PC-3 (cell line): ENCODE measurements around the gene VTI1A. TPM values are rescaled to one million over a fixed set of nuclear protein-coding genes. Genes with fewer than 3 reads are reported as not detected.

ENCODE experiments used
- ATAC-seq: fragments of 200-7000 bp; cut with Tn5 transposase; 2 replicates; pipeline ENCODE4 v1.9.1; 2020; ENCODE audit warnings: mild to moderate bottlenecking, moderate library complexity
- BruUV-seq: library from RNA; stranded (reverse); fragments of 400-500 nt; replicated peaks from 2 replicates; lab custom pipeline; 2021; lab: Mats Ljungman, UMichigan
- CTCF ChIA-PET: fragments of 300-600 bp; sonication (Branson Sonifier 250); formaldehyde crosslinking; loops from one replicate; lab custom pipeline; 2022; ENCODE audit warnings: antibody characterized with exemption; lab: Charles Lee
- POLR2A ChIA-PET: fragments of 300-600 bp; sonication (Branson Sonifier 250); formaldehyde crosslinking; loops from one replicate; lab custom pipeline; 2022; ENCODE audit warnings: antibody characterized with exemption; ENCODE audit not compliant: unreplicated experiment; lab: Charles Lee
- DNase-seq: peaks from one replicate; pipeline ENCODE4 v3.0.0-alpha.2; 2015
- H2AFZ ChIP-seq: fragments of 300-600 bp; sonication (generic); 2 replicates; pipeline ENCODE4 v1.6.0; 2016; ENCODE audit warnings: antibody characterized with exemption, low read length
- H3F3A ChIP-seq: fragments of 300-600 bp; sonication (generic); one replicate; pipeline ENCODE4 v1.6.0; 2017; ENCODE audit warnings: antibody characterized with exemption, low read length, control low read depth, mild to moderate bottlenecking; ENCODE audit not compliant: unreplicated experiment
- H3K27ac ChIP-seq: fragments of 300-600 bp; sonication (generic); 2 replicates; pipeline ENCODE4 v1.5.1; 2016; ENCODE audit warnings: mild to moderate bottlenecking, low read length
- H3K27me3 ChIP-seq: fragments of 300-600 bp; sonication (generic); 2 replicates; pipeline ENCODE4 v1.6.1; 2016; ENCODE audit warnings: low read length, mixed read lengths
- H3K36me3 ChIP-seq: fragments of 300-600 bp; sonication (generic); 2 replicates; pipeline ENCODE4 v1.6.1; 2016; ENCODE audit warnings: low read depth, mixed run types, low read length, mixed read lengths
- H3K4me1 ChIP-seq: fragments of 300-600 bp; sonication (generic); 2 replicates; pipeline ENCODE4 v1.5.1; 2016; ENCODE audit warnings: low read length; ENCODE audit not compliant: insufficient read depth
- H3K4me2 ChIP-seq: fragments of 300-600 bp; sonication (generic); 2 replicates; pipeline ENCODE4 v1.6.0; 2016; ENCODE audit warnings: low read length
- H3K4me3 ChIP-seq: fragments of 300-600 bp; sonication (generic); 2 replicates; pipeline ENCODE4 v1.5.1; 2016; ENCODE audit warnings: mild to moderate bottlenecking, low read length, mixed read lengths
- H3K79me2 ChIP-seq: fragments of 300-600 bp; sonication (generic); 2 replicates; pipeline ENCODE4 v1.6.1; 2017; ENCODE audit warnings: low read length, mixed read lengths
- H3K9ac ChIP-seq: fragments of 300-600 bp; sonication (generic); 2 replicates; pipeline ENCODE4 v1.6.0; 2016; ENCODE audit warnings: mild to moderate bottlenecking, low read length
- H3K9me2 ChIP-seq: fragments of 300-600 bp; sonication (generic); replicated peaks from 2 replicates; pipeline ENCODE4 v1.6.1; 2016; ENCODE audit warnings: mixed run types, low read length, mixed read lengths
- H3K9me3 ChIP-seq: fragments of 300-600 bp; sonication (generic); 2 replicates; pipeline ENCODE4 v1.6.1; 2016; ENCODE audit warnings: low read length, mixed read lengths
- H4K20me1 ChIP-seq: fragments of 300-600 bp; sonication (generic); 2 replicates; pipeline ENCODE4 v1.6.1; 2016; ENCODE audit warnings: low read length, mixed read lengths
- CTCF ChIP-seq: fragments of 300-600 bp; sonication (generic); conservative IDR thresholded peaks from 2 replicates; pipeline ENCODE4 v1.5.1; 2017; ENCODE audit warnings: antibody characterized with exemption, low read depth, mild to moderate bottlenecking, low read length
- EZH2 ChIP-seq: fragments of 300-600 bp; sonication (generic); IDR thresholded peaks from one replicate; pipeline ENCODE4 v1.6.1; 2017; ENCODE audit warnings: antibody characterized with exemption, mild to moderate bottlenecking, low read length; ENCODE audit not compliant: unreplicated experiment
- EZH2phosphoT487 ChIP-seq: fragments of 300-600 bp; sonication (generic); IDR thresholded peaks from 2 replicates; pipeline ENCODE4 v1.6.1; 2018; ENCODE audit warnings: mild to moderate bottlenecking, antibody characterized with exemption, low read length, borderline replicate concordance
- intact Hi-C: fragments of 100-400 bp; cut with micrococcal nuclease; formaldehyde crosslinking; loops from 2 replicates; pipeline ENCODE4 v1.9.0; 2023
- total RNA-seq: library from RNA; depleted of rRNA; stranded (reverse); fragments of >200 nt; gene quantifications from 2 replicates; pipeline ENCODE4 v1.2.3, GENCODE V29; 2014

The VTI1A gene
- total RNA-seq, 1 experiment from 2014 or later = 18.1 TPM

GRCh38 chr10:112579578-112579977, 132.6 kb downstream of the VTI1A start:
- BruUV-seq = no TSS peak
- ChIA-PET CTCF (interaction anchor here (0.6 kb wide), 1 partner anchor 547 kb away, joined by 3 read pairs; no protein-coding TSS in a partner anchor), POLR2A (no interaction called here)
- no peak for TF ChIP-seq EZH2phosphoT487
- H3K27ac ChIP-seq = no peak overlapping the region
- ATAC-seq (no peak), DNase-seq (no peak)
- intact Hi-C loops = no loop called here
- H3K4me3 ChIP-seq = no peak overlapping the region
- H3K9ac ChIP-seq = no peak overlapping the region
- H3K36me3 ChIP-seq = no peaks in the 10 kb centered on the region
- no peaks in the 10 kb centered on the region for H3K79me2 ChIP-seq
- no peaks in the 10 kb centered on the region for H3K27me3 ChIP-seq
- no peaks in the 10 kb centered on the region for H3F3A ChIP-seq
- H3K4me1 ChIP-seq = peaks cover 8% of the 10 kb centered on the region
- H3K9me2 ChIP-seq = no peaks in the 10 kb centered on the region
- H4K20me1 ChIP-seq = no peaks in the 10 kb centered on the region
- H2AFZ ChIP-seq = no peak overlapping the region
- H3K9me3 ChIP-seq = no peaks in the 10 kb centered on the region
- H3K4me2 ChIP-seq = no peak overlapping the region

- intact Hi-C loops = no loop called here
- CTCF ChIA-PET = no interaction called here
- Histone ChIP-seq H3K9me3 (no peaks in the 10 kb centered on the region), H3K27ac (no peak overlapping the region), H4K20me1 (no peaks in the 10 kb centered on the region), H3K79me2 (no peaks in the 10 kb centered on the region), H3K4me1 (peaks cover 15% of the 10 kb centered on the region), H3K4me3 (no peak overlapping the region), H3K9me2 (no peaks in the 10 kb centered on the region), H3K4me2 (no peak overlapping the region), H3F3A (no peaks in the 10 kb centered on the region), H3K36me3 (no peaks in the 10 kb centered on the region), H3K27me3 (no peaks in the 10 kb centered on the region), H2AFZ (no peak overlapping the region), H3K9ac (no peak overlapping the region)
- no TSS peak for BruUV-seq
- TF ChIP-seq EZH2phosphoT487 = no peak
- ATAC-seq (no peak), DNase-seq (no peak)
- POLR2A ChIA-PET = no interaction called here
Measured at GRCh38 chr10:112580267-112580666, 133.3 kb downstream of the VTI1A start.

GRCh38 chr10:112581921-112582320, 134.9 kb downstream of the VTI1A start:
- H3K4me2 ChIP-seq = no peak overlapping the region
- H3K9me2 ChIP-seq = no peaks in the 10 kb centered on the region
- CTCF ChIA-PET = no interaction called here
- H3K4me1 ChIP-seq = peaks cover 24% of the 10 kb centered on the region
- POLR2A ChIA-PET = no interaction called here
- H3F3A ChIP-seq = no peaks in the 10 kb centered on the region
- no peak overlapping the region for H3K27ac ChIP-seq
- TF ChIP-seq EZH2 (no peak), EZH2phosphoT487 (no peak), CTCF (no peak)
- H3K27me3 ChIP-seq = no peaks in the 10 kb centered on the region
- no peak for ATAC-seq
- H3K36me3 ChIP-seq = no peaks in the 10 kb centered on the region
- intact Hi-C loops = no loop called here
- no peak overlapping the region for H3K9ac ChIP-seq
- no TSS peak for BruUV-seq
- H3K79me2 ChIP-seq = no peaks in the 10 kb centered on the region
- no peaks in the 10 kb centered on the region for H4K20me1 ChIP-seq
- H3K9me3 ChIP-seq = no peaks in the 10 kb centered on the region
- H3K4me3 ChIP-seq = no peak overlapping the region
- no peak overlapping the region for H2AFZ ChIP-seq
- DNase-seq = no peak
